Neural cell (in vitro differentiated cells): ENCODE data around the gene MAGI2. TPM values are rescaled to one million over a fixed set of nuclear protein-coding genes. Genes with fewer than 3 reads are reported as not detected.

Experiments used
- H2AFZ ChIP-seq: fragments of 200-600, 300-800 bp; sonication (generic), shearing (Covaris generic); 2 replicates; pipeline ENCODE4 v1.6.0; 2014; ENCODE audit warnings: low read depth, mild to moderate bottlenecking, antibody characterized with exemption, low read length, moderate library complexity
- H3F3A ChIP-seq: fragments of 200-600 bp; shearing (Covaris generic); 2 replicates; pipeline ENCODE4 v1.6.1; 2016; ENCODE audit warnings: mild to moderate bottlenecking, moderate library complexity, mixed read lengths, antibody characterized with exemption, low read length; ENCODE audit not compliant: insufficient read depth, poor library complexity, severe bottlenecking
- H3K27ac ChIP-seq: fragments of 200-600, 300-800 bp; sonication (generic), shearing (Covaris generic); 2 replicates; pipeline ENCODE4 v1.5.1; 2014; ENCODE audit warnings: mild to moderate bottlenecking, low read length, moderate library complexity
- H3K27me3 ChIP-seq: fragments of 300-800, 200-600 bp; sonication (generic), shearing (Covaris generic); 2 replicates; pipeline ENCODE4 v1.6.0; 2014; ENCODE audit warnings: mild to moderate bottlenecking, low read depth, low read length, moderate library complexity; ENCODE audit not compliant: insufficient read depth
- H3K36me3 ChIP-seq: fragments of 300-800, 200-600 bp; sonication (generic), shearing (Covaris generic); 2 replicates; pipeline ENCODE4 v1.5.1; 2014; ENCODE audit warnings: mild to moderate bottlenecking, antibody characterized with exemption, low read length, moderate library complexity; ENCODE audit not compliant: insufficient read depth
- H3K4me2 ChIP-seq: fragments of 300-800, 200-600 bp; sonication (generic), shearing (Covaris generic); 2 replicates; pipeline ENCODE4 v1.6.0; 2014; ENCODE audit warnings: mild to moderate bottlenecking, low read length
- H3K4me3 ChIP-seq: fragments of 300-800, 200-600 bp; sonication (generic), shearing (Covaris generic); 2 replicates; pipeline ENCODE4 v1.5.1; 2014; ENCODE audit warnings: mild to moderate bottlenecking, low read length, moderate library complexity
- H3K79me2 ChIP-seq: fragments of 200-600 bp; shearing (Covaris generic); replicated peaks from 2 replicates; pipeline ENCODE4 v1.6.0; 2014; ENCODE audit warnings: mild to moderate bottlenecking, low read length, moderate library complexity; ENCODE audit not compliant: insufficient read depth
- H3K9ac ChIP-seq: fragments of 300-800, 200-600 bp; sonication (generic), shearing (Covaris generic); 2 replicates; pipeline ENCODE4 v1.6.1; 2016; ENCODE audit warnings: mild to moderate bottlenecking, low read length, mixed read lengths
- H3K9me2 ChIP-seq: fragments of 200-600 bp; shearing (Covaris generic); 2 replicates; pipeline ENCODE4 v1.6.1; 2016; ENCODE audit warnings: mild to moderate bottlenecking, low read length, mixed read lengths; ENCODE audit not compliant: insufficient read depth
- H3K9me3 ChIP-seq: fragments of 200-600, 300-800 bp; sonication (generic), shearing (Covaris generic); 2 replicates; pipeline ENCODE4 v1.6.1; 2016; ENCODE audit warnings: mild to moderate bottlenecking, mixed run types, low read length, moderate library complexity, mixed read lengths
- H4K20me1 ChIP-seq: fragments of 200-600 bp; shearing (Covaris generic); 2 replicates; pipeline ENCODE4 v1.6.1; 2016; ENCODE audit warnings: mild to moderate bottlenecking, mixed run types; ENCODE audit not compliant: insufficient read depth
- EP300 ChIP-seq: fragments of 450-650 bp; conservative IDR thresholded peaks from 2 replicates; pipeline ENCODE4 v1.6.1; 2014; ENCODE audit warnings: antibody characterized with exemption, mild to moderate bottlenecking, moderate library complexity; ENCODE audit not compliant: poor library complexity, severe bottlenecking
- EZH2 ChIP-seq: fragments of 200-600, 300-800 bp; shearing (Covaris generic), sonication (generic); IDR thresholded peaks from 2 replicates; pipeline ENCODE4 v1.6.1; 2014; ENCODE audit warnings: antibody characterized with exemption, low read length, borderline replicate concordance, mild to moderate bottlenecking; ENCODE audit not compliant: insufficient read depth, poor library complexity, severe bottlenecking
- MXI1 ChIP-seq: fragments of 450-650 bp; conservative IDR thresholded peaks from 2 replicates; pipeline ENCODE4 v1.6.1; 2014; ENCODE audit warnings: antibody characterized with exemption, mild to moderate bottlenecking; ENCODE audit not compliant: poor library complexity, severe bottlenecking
- POLR2AphosphoS5 ChIP-seq: IDR thresholded peaks from 2 replicates; pipeline ENCODE4 v1.6.1; 2012
- RAD21 ChIP-seq: fragments of 450-650 bp; conservative IDR thresholded peaks from 2 replicates; pipeline ENCODE4 v1.6.1; 2014; ENCODE audit warnings: antibody characterized with exemption, mild to moderate bottlenecking, moderate library complexity
- REST ChIP-seq: IDR thresholded peaks from 2 replicates; pipeline ENCODE4 v1.6.1; 2012; ENCODE audit warnings: borderline replicate concordance
- SMC3 ChIP-seq: fragments of 450-650 bp; conservative IDR thresholded peaks from 2 replicates; pipeline ENCODE4 v1.6.1; 2014; ENCODE audit warnings: antibody characterized with exemption, mild to moderate bottlenecking, moderate library complexity; ENCODE audit not compliant: poor library complexity
- TAF1 ChIP-seq: IDR thresholded peaks from 2 replicates; pipeline ENCODE4 v1.6.1; 2012; ENCODE audit warnings: low read depth
- polyA plus RNA-seq: library from polyadenylated mRNA; depleted of rRNA; stranded (reverse); fragments of >200 nt; gene quantifications from 2 replicates; pipeline ENCODE4 v1.2.3, GENCODE V29; 2014
- TF ChIP-seq, protein P1 (sequence below): fragments of 450-650 bp; IDR thresholded peaks from 2 replicates; pipeline ENCODE4 v1.5.1; 2014; ENCODE audit warnings: antibody characterized with exemption, mild to moderate bottlenecking, moderate library complexity; ENCODE audit not compliant: poor library complexity, severe bottlenecking

Gene MAGI2
- polyA plus RNA-seq, 1 donor from 2014 or later, result 19.3 TPM

DNA sequence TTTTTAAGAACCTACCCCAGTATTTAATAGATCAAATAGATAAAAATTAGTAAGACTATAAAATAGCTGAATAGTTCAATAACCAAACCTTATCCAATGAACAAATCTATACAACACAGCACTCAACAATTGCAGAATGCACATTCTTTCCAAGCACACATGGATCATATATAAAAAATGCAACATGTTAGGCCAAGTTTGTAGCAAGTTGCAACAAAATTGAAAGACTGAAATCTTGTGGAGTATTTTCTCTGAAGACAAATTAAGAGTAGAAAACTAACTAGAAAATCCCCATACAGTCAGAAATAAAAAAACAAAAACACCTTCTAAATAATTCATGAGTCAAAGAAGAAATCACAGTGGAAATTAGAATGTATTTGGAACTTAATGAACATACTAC, 1337.6 kb downstream of the MAGI2 start:
- H3F3A ChIP-seq, result no peaks in the 10 kb centered on the region
- no peaks in the 10 kb centered on the region for H3K9me2 ChIP-seq
- H3K36me3 ChIP-seq, result no peaks in the 10 kb centered on the region
- TF ChIP-seq MXI1 (no peak), POLR2AphosphoS5 (no peak), TAF1 (no peak), SMC3 (no peak), REST (no peak), RAD21 (no peak), EZH2 (no peak), EP300 (no peak)
- TF ChIP-seq, protein P1, sequence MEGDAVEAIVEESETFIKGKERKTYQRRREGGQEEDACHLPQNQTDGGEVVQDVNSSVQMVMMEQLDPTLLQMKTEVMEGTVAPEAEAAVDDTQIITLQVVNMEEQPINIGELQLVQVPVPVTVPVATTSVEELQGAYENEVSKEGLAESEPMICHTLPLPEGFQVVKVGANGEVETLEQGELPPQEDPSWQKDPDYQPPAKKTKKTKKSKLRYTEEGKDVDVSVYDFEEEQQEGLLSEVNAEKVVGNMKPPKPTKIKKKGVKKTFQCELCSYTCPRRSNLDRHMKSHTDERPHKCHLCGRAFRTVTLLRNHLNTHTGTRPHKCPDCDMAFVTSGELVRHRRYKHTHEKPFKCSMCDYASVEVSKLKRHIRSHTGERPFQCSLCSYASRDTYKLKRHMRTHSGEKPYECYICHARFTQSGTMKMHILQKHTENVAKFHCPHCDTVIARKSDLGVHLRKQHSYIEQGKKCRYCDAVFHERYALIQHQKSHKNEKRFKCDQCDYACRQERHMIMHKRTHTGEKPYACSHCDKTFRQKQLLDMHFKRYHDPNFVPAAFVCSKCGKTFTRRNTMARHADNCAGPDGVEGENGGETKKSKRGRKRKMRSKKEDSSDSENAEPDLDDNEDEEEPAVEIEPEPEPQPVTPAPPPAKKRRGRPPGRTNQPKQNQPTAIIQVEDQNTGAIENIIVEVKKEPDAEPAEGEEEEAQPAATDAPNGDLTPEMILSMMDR, result no peak
- H3K27me3 ChIP-seq, result no peaks in the 10 kb centered on the region
- H3K4me2 ChIP-seq, result no peak overlapping the region
- no peak overlapping the region for H3K4me3 ChIP-seq
- no peak overlapping the region for H3K27ac ChIP-seq
- no peak overlapping the region for H2AFZ ChIP-seq
- H3K9ac ChIP-seq, result no peak overlapping the region
- no peaks in the 10 kb centered on the region for H3K79me2 ChIP-seq
- H3K9me3 ChIP-seq, result no peaks in the 10 kb centered on the region
- H4K20me1 ChIP-seq, result no peaks in the 10 kb centered on the region

DNA sequence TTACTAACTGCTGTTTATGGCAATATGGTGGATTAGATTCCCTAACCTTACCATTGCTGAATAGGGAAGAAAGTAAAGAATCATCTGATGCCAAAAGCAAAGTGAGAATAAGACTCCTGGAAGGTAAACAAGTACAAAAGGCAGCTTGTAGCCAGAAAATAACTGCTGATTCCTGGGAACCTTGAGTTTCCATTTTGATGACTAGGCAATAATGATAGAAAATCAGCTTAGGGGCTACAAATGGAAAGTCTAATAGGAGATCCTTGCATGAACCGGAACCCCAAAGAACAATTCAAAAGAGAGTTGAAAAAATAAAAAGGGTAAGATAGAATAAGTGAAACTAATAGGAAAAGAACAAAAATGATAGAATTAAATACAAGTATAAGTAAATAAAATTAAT, 1338.5 kb downstream of the MAGI2 start:
- Histone ChIP-seq H3K9me2 (no peaks in the 10 kb centered on the region), H2AFZ (no peak overlapping the region), H3K27me3 (no peaks in the 10 kb centered on the region), H3K9ac (no peak overlapping the region), H3K4me2 (no peak overlapping the region), H3K27ac (no peak overlapping the region), H4K20me1 (no peaks in the 10 kb centered on the region), H3K36me3 (no peaks in the 10 kb centered on the region), H3K4me3 (no peak overlapping the region), H3K79me2 (no peaks in the 10 kb centered on the region), H3F3A (no peaks in the 10 kb centered on the region), H3K9me3 (no peaks in the 10 kb centered on the region)
- TF ChIP-seq RAD21, result no peak
- TF ChIP-seq, protein P1, result no peak
- no peak for TF ChIP-seq EP300
- TF ChIP-seq TAF1, result no peak
- no peak for TF ChIP-seq REST
- no peak for TF ChIP-seq EZH2
- no peak for TF ChIP-seq MXI1
- no peak for TF ChIP-seq POLR2AphosphoS5
- no peak for TF ChIP-seq SMC3
